HG03095 (cell line): ENCODE measurements around the gene ZIC4.

Source experiments
- ATAC-seq: cut with Tn5 transposase; IDR thresholded peaks from one replicate; pipeline ENCODE4 v1.9.1; 2021; ENCODE audit warnings: moderate library complexity; ENCODE audit not compliant: unreplicated experiment

Gene ZIC4

GRCh38 chr3:147407498-147408187 is 1.3 kb upstream of the ZIC4 start:
- ATAC-seq: no peak

- ATAC-seq: no peak
Observed at GRCh38 chr3:147407114-147407497, 763 bp upstream of the ZIC4 start.

- ATAC-seq: no peak
Observed at GRCh38 chr3:147405231-147406027, 914 bp downstream of the ZIC4 start.

GRCh38 chr3:147404800-147405230 is 1.5 kb downstream of the ZIC4 start:
- ATAC-seq: no peak

GRCh38 chr3:147404000-147404799 is 2.1 kb downstream of the ZIC4 start:
- ATAC-seq: no peak

- ATAC-seq: no peak
Observed at GRCh38 chr3:147403511-147403910, 2.8 kb downstream of the ZIC4 start.

- ATAC-seq: no peak
Observed at GRCh38 chr3:147402159-147402558, 4.2 kb downstream of the ZIC4 start.

GRCh38 chr3:147401421-147401820 is 4.9 kb downstream of the ZIC4 start:
- no peak for ATAC-seq

- no peak for ATAC-seq
Observed at GRCh38 chr3:147400999-147401398, 5.3 kb downstream of the ZIC4 start.

- no peak for ATAC-seq
Observed at GRCh38 chr3:147400111-147400510, 6.2 kb downstream of the ZIC4 start.

- no peak for ATAC-seq
Observed at GRCh38 chr3:147398813-147399534, 7.4 kb downstream of the ZIC4 start.

GRCh38 chr3:147397875-147398812 is 8.2 kb downstream of the ZIC4 start:
- no peak for ATAC-seq

- ATAC-seq: no peak
Observed at GRCh38 chr3:147397155-147397874, 9.0 kb downstream of the ZIC4 start.

GRCh38 chr3:147396712-147397046 is 9.7 kb downstream of the ZIC4 start:
- ATAC-seq: no peak

GRCh38 chr3:147395899-147396711 is 10.2 kb downstream of the ZIC4 start:
- no peak for ATAC-seq

GRCh38 chr3:147394884-147395225 is 11.5 kb downstream of the ZIC4 start:
- no peak for ATAC-seq

- ATAC-seq: no peak
Observed at GRCh38 chr3:147393943-147394883, 12.1 kb downstream of the ZIC4 start.
